GM12875 (cell line): ENCODE data around the gene MYH9.

ENCODE experiments used
- H3K4me3 ChIP-seq: one replicate; pipeline ENCODE4 v1.5.1; 2011; ENCODE audit warnings: low read depth, low read length, control low read depth
- TF ChIP-seq, protein P1 (sequence below): IDR thresholded peaks from 2 replicates; pipeline ENCODE4 v1.5.1; 2011; ENCODE audit warnings: low read depth, mild to moderate bottlenecking, control low read depth, inconsistent platforms, low read length, moderate library complexity, borderline replicate concordance; ENCODE audit not compliant: insufficient read depth

The MYH9 gene

DNA sequence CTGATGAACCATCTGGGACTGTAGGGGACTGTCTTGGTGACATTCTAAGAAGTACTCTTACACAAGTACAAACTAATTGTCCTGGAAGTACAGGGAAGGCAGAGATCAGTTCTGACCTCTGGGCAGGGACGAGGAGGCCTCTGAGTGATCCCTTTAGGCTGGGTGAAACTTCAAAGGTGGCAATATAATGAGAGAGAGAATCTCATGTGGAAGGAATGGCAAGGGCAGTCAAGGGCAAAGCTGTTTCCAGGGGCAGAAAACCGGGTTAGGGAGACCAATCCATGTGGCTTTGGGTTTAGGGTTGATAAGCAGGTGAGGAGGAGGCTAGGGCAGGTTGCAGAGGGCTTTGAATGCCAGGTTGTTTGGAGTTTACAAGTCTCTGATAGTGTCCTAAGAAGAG is 21.3 kb upstream of the MYH9 start:
- H3K4me3 ChIP-seq: no peak overlapping the region
- TF ChIP-seq, protein P1, sequence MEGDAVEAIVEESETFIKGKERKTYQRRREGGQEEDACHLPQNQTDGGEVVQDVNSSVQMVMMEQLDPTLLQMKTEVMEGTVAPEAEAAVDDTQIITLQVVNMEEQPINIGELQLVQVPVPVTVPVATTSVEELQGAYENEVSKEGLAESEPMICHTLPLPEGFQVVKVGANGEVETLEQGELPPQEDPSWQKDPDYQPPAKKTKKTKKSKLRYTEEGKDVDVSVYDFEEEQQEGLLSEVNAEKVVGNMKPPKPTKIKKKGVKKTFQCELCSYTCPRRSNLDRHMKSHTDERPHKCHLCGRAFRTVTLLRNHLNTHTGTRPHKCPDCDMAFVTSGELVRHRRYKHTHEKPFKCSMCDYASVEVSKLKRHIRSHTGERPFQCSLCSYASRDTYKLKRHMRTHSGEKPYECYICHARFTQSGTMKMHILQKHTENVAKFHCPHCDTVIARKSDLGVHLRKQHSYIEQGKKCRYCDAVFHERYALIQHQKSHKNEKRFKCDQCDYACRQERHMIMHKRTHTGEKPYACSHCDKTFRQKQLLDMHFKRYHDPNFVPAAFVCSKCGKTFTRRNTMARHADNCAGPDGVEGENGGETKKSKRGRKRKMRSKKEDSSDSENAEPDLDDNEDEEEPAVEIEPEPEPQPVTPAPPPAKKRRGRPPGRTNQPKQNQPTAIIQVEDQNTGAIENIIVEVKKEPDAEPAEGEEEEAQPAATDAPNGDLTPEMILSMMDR: no peak

DNA sequence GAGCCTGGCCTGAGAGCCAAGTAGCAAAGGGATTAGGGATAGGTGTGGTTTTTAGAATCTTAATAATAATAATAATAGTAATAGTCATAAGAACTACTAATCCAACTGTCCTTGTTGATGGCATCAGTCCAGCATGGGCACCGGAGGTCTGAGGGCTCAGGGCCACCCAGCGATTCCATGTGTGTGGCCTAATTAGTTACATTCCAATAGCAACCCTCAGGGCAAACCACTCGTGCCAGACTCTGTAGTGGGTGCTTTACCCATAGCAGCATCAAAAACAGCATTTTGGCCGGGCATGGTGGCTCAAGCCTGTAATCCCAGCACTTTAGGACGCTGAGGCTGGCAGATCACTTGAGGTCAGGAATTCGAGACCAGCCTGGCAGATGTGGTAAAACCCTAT is 19.0 kb upstream of the MYH9 start:
- H3K4me3 ChIP-seq: no peak overlapping the region
- TF ChIP-seq, protein P1: no peak

DNA sequence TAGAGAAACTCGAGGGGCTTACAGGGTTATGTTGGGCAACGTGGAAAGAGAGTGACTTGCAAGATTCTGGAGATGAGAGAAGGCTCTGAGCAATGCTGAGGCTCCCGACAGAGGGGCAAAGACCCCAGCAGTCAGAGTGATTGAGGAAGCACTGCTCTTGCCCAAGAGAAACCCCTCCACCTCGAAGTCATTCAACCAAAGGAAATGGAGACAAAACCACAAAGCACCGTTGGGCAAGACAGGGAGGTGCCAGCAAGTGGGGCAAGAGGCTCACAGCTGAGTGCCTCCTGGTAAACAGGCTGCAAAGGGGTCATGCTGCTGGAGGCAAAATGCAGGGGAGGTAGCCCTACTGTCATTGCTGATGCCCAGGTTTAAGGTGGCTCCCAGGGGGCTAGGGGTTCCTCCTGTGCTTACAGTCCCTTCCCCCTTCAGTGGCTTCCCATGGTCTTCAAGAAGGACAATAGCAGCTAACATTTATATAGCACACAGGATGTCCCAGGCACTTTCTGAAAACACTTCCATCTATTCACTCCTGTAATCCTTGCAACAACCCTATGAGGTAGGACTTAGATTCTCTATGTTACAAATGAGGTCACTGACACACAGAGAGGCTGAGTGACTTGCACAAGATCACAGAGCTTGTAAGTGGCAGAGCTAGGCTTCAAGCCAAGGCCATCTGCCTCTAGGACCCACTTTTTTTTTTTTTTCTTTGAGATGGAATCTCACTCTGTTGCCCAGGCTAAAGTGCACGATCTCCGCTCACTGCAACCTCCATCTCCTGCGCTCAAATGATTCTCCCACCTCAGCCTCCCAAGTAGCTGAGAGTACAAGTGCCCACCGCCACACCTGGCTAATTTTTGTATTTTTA is 18.1 kb upstream of the MYH9 start:
- H3K4me3 ChIP-seq: no peak overlapping the region

DNA sequence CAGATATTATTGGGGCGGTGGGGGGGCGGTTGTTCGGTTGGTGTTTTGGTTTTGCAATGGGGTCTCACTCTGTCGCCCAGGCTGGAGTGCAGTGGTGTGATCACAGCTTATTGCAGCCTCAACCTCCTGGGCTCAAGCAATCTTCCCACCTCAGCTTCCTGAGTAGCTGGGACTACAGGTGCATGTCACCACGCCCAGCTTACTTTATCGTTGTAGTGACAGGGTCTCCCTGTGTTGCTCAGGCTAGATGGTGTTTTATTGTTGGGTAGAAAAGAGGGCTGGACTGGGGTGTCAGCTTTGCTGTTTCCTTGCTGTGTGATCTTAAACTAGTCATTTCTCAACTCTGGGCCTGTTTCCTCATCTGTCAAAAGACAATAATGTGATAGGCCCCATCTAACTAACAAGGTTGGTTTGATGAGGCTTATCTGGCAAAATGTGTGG is 17.5 kb upstream of the MYH9 start:
- TF ChIP-seq, protein P1: no peak
- no peak overlapping the region for H3K4me3 ChIP-seq

More for the DNA sequence above, 18.1 kb upstream of the MYH9 start:
- TF ChIP-seq, protein P1: no peak

DNA sequence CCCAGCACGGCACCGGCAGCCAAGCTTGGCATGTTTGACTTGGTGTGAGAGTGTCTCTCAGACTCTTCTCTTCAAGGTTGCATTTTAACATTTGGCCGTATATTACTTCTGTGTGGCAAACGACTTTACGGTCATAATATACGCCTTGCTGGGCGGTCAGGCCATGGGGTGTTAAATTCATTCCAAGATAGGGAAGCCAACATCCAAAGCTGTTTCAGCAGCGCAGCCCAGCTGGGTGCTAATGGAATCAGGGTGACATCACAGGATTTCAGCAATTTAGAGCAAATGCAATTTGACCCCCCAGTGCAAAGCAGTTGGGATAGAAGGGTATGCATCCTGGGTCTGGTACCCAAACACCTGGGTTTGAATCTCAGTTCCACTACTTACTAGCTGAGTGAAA is 16.7 kb upstream of the MYH9 start:
- TF ChIP-seq, protein P1: no peak

DNA sequence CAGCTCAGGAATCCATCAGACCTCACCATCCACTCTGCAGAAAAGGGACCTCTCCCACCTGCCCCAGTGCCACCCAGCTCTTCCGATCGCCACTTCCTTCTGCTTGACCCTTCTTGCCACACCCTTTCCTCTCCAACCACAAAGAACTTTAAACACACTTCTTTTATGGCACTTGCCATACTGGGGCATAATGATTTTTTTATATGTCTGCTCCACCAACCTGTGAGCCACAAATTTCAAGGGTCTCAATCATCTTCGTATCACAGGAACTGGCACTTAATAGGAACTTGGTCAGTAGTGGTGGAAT is 11.7 kb upstream of the MYH9 start:
- TF ChIP-seq, protein P1: no peak
- H3K4me3 ChIP-seq: no peak overlapping the region

More for the DNA sequence above, 16.7 kb upstream of the MYH9 start:
- no peak overlapping the region for H3K4me3 ChIP-seq
